ENCODE results near the gene RRM2.

The RRM2 gene

DNA sequence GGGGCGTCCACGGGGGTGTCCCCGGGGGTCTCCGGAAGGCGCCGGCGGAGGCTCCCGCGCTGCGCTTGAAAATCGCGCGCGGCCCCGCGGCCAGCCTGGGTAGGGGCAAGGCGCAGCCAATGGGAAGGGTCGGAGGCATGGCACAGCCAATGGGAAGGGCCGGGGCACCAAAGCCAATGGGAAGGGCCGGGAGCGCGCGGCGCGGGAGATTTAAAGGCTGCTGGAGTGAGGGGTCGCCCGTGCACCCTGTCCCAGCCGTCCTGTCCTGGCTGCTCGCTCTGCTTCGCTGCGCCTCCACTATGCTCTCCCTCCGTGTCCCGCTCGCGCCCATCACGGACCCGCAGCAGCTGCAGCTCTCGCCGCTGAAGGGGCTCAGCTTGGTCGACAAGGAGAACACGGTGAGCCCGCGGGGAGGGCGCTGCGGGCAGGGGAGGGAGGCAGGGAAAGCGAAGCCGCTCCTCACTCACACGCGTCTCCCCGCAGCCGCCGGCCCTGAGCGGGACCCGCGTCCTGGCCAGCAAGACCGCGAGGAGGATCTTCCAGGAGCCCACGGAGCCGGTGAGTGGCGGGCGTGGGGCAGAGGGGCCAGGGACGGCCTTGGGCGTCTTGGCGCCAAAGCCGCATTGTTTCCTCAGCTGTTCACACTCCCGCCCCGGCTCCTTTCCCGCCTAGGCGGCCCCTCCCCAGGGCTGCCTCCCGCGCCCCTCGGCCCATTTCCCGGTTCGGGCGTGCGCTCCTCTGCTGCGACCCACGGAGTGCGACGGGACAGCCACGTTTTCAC is at the start of gene RRM2:
TSS of gene RRM2 (plus strand) at position 240 of the 781 bp plus-strand sequence. CDS start at position 300, 60 bp downstream.
- peak; percentile 89 for DNase-seq (ENCODE audit: low read depth)
- TF ChIP-seq, protein P1, sequence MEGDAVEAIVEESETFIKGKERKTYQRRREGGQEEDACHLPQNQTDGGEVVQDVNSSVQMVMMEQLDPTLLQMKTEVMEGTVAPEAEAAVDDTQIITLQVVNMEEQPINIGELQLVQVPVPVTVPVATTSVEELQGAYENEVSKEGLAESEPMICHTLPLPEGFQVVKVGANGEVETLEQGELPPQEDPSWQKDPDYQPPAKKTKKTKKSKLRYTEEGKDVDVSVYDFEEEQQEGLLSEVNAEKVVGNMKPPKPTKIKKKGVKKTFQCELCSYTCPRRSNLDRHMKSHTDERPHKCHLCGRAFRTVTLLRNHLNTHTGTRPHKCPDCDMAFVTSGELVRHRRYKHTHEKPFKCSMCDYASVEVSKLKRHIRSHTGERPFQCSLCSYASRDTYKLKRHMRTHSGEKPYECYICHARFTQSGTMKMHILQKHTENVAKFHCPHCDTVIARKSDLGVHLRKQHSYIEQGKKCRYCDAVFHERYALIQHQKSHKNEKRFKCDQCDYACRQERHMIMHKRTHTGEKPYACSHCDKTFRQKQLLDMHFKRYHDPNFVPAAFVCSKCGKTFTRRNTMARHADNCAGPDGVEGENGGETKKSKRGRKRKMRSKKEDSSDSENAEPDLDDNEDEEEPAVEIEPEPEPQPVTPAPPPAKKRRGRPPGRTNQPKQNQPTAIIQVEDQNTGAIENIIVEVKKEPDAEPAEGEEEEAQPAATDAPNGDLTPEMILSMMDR (conservative IDR thresholded peaks at IDR 0.05; ENCODE audit: low read length), result no peak
- peak within 1 kb of the TSS; percentile 78 for H3K4me3 ChIP-seq (ENCODE audit: low read length)

DNA sequence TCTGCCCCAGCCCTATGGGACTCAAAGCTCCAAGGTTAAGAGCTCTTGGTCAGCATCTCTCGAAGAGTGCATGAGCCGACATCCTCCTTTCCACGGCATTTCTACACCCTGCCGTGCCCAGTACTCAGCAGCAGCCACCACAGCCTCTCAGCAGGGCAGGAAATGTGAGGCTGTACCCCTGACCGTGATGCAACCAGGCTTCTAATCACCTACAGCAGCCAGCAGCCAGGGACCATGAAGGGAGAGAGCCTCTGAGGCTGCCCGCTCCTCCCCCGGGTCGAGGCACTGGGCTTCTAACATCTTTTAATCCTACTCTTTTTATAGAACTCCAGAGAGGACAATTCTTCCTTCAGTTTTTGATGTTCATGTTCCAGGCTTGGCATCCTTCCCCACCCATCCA is 48.8 kb upstream of the RRM2 start:
- DNase-seq (ENCODE audit: low read depth), result no peak
- no peak overlapping the region for H3K4me3 ChIP-seq (ENCODE audit: low read length)
- TF ChIP-seq, protein P1 (conservative IDR thresholded peaks at IDR 0.05; ENCODE audit: low read length), result no peak

DNA sequence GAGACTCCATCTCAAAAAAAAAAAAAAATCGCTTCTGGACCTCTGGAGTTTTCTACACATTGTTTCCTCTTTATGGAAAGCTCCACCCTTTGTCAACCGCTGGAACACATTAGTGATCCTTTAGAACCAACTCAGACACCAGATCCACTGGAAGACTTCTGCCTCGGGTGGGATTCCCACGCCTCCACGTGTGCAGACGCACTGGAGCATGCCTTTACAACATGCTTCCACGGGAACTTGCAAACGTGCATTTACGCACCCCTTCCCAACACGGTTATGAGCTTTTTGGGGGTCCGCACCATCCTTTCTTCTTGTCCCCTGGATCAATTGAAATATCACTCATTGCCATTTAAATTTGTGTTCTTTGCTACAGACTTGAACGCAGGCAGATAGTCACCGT is 47.4 kb upstream of the RRM2 start:
- TF ChIP-seq, protein P1 (conservative IDR thresholded peaks at IDR 0.05; ENCODE audit: low read length), result no peak
- DNase-seq (ENCODE audit: low read depth), result no peak
- no peak overlapping the region for H3K4me3 ChIP-seq (ENCODE audit: low read length)

DNA sequence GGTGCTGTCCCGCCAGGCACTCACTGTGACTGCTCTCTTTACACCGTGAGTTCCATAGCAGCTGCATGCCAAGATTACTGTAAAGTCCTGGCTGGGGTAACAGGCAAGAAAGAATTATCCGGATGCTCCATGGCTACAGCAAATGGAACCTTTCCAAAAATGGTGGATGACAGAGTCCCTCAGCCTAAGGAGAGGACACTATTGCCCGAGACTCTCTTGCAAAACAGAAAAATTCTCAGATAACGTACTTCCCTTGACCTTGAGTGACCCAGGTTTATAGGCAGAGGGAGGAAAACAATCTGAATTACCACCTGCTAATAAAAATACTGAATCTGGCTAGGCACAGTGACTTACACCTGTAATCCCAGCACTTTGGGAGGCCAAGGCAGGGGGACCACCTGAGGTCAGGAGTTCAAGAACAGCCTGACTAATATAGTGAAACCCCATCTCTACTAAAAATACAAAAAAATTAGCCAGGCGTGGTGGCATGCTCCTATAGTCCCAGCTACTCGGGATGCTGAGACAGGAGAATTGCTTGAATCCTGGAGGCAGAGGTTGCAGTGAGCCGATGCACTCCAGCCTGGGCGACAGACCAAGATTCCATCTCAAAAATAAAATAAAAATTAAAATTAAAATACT is 46.8 kb upstream of the RRM2 start:
- no peak overlapping the region for H3K4me3 ChIP-seq (ENCODE audit: low read length)
- TF ChIP-seq, protein P1 (conservative IDR thresholded peaks at IDR 0.05; ENCODE audit: low read length), result no peak
- no peak for DNase-seq (ENCODE audit: low read depth)

DNA sequence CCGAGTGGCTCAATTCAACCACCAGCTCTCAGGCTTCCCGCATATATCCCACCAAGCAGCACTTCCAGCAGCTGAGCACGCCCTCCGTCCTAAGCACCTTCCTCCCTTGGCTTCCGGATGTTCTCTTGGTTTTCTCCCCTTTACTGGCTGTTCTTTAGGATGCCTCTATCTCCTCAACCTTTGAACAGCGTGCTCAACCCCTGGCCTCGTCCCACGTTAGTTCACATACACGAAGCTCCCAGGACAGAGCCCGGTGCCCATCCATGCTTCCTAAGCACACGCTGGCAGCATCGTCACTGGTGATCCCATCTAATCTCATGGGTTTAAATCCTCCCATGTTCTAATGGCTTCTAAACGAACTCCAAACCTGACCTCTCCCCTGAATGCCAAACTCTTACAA is 46.0 kb upstream of the RRM2 start:
- DNase-seq (ENCODE audit: low read depth), result no peak
- TF ChIP-seq, protein P1 (conservative IDR thresholded peaks at IDR 0.05; ENCODE audit: low read length), result no peak

DNA sequence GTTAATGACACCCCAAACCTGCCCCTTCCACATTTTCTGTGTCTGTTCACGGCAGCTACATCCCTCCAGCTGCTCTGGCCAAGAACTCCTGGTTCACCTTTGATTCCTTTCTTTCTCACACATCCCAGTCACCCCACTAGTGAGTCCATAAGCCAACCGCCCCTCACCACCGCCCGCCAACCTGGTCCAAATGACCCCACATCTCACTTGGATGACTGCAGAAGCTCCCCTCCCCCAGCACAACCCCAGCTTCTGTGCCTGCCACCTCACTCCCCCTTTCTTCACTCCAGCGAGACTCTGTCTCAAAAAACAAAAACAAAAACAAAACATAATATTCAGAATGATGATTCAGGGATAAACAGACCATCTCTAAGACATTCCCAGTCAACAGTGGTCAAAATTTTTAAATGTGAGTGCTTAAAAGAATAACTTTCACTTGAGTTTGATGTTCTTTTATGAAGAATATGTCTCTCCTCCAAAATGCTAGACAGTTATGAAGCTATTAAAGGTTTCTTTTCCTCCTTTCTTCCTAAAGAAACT is 45.5 kb upstream of the RRM2 start:
- TF ChIP-seq, protein P1 (conservative IDR thresholded peaks at IDR 0.05; ENCODE audit: low read length), result no peak
- H3K4me3 ChIP-seq (ENCODE audit: low read length), result no peak overlapping the region
- DNase-seq (ENCODE audit: low read depth), result no peak

More for the DNA sequence above, 46.0 kb upstream of the RRM2 start:
- no peak overlapping the region for H3K4me3 ChIP-seq (ENCODE audit: low read length)
